Fibroblast of the conjunctiva (primary cell): ENCODE data around the gene NFXL1.

Experiments
- DNase-seq: peaks from one replicate; pipeline ENCODE4 v3.0.0-alpha.2; 2010; ENCODE audit warnings: low read depth

NFXL1 gene

GRCh38 chr4:47882228-47882627 lies 32.2 kb downstream of the NFXL1 start:
- DNase-seq = no peak

- no peak for DNase-seq
These were observed 34.9 kb downstream of the NFXL1 start for GRCh38 chr4:47879458-47879857.

- DNase-seq = no peak
These were observed 37.4 kb downstream of the NFXL1 start for GRCh38 chr4:47876784-47877546.

- no peak for DNase-seq
These were observed 38.1 kb downstream of the NFXL1 start for GRCh38 chr4:47876310-47876709.

- DNase-seq = no peak
These were observed 40.4 kb downstream of the NFXL1 start for GRCh38 chr4:47873877-47874541.

GRCh38 chr4:47863486-47863885 lies 50.9 kb downstream of the NFXL1 start:
- DNase-seq = no peak

- DNase-seq = peak; percentile 22
These were observed 52.1 kb downstream of the NFXL1 start for GRCh38 chr4:47862297-47862696.

GRCh38 chr4:47860305-47860704 lies 54.1 kb downstream of the NFXL1 start:
- DNase-seq = no peak

GRCh38 chr4:47858006-47858405 lies 56.4 kb downstream of the NFXL1 start:
- no peak for DNase-seq

- DNase-seq = no peak
These were observed 57.7 kb downstream of the NFXL1 start for GRCh38 chr4:47856713-47857112.

GRCh38 chr4:47855350-47855749 lies 59.0 kb downstream of the NFXL1 start:
- peak; percentile 92 for DNase-seq

GRCh38 chr4:47852136-47852535 lies 62.2 kb downstream of the NFXL1 start:
- peak; percentile 90 for DNase-seq

- no peak for DNase-seq
These were observed 64.9 kb downstream of the NFXL1 start for GRCh38 chr4:47849466-47849865.

GRCh38 chr4:47848041-47848440 lies 66.3 kb downstream of the NFXL1 start:
- DNase-seq = no peak

- no peak for DNase-seq
These were observed 71.4 kb downstream of the NFXL1 start for GRCh38 chr4:47842985-47843384.

- DNase-seq = no peak
These were observed 74.1 kb downstream of the NFXL1 start for GRCh38 chr4:47840291-47840690.

- peak; percentile 32 for DNase-seq
These were observed 75.1 kb downstream of the NFXL1 start for GRCh38 chr4:47839259-47839658.

GRCh38 chr4:47838445-47838844 lies 75.9 kb downstream of the NFXL1 start:
- no peak for DNase-seq

- no peak for DNase-seq
These were observed 76.5 kb downstream of the NFXL1 start, which contains the start of gene CORIN for GRCh38 chr4:47837908-47838294. Gene CORIN, minus strand, starts transcription at chr4:47838067. Its CDS starts 118 bp downstream, at chr4:47837949.

- no peak for DNase-seq
These were observed 77.1 kb downstream of the NFXL1 start for GRCh38 chr4:47837094-47837907.

GRCh38 chr4:47836641-47837093 lies 77.7 kb downstream of the NFXL1 start:
- DNase-seq = peak; percentile 73

- DNase-seq = no peak
These were observed 78.9 kb downstream of the NFXL1 start for GRCh38 chr4:47835494-47835893.
